ENCODE results near the gene INF2.
"Not testable (repeated sequence)": the region's sequence is repeated elsewhere in the genome, so short reads cannot be mapped to it uniquely, and the experiment has no call there.

The INF2 gene

GRCh38 chr14:104657563-104658324 lies 31.7 kb upstream of the INF2 start:
- no peak for DNase-seq

- DNase-seq = no peak
Measured at GRCh38 chr14:104658325-104658712, 31.1 kb upstream of the INF2 start.

- no peak for DNase-seq
Measured at GRCh38 chr14:104659146-104659545, 30.3 kb upstream of the INF2 start.

DNA sequence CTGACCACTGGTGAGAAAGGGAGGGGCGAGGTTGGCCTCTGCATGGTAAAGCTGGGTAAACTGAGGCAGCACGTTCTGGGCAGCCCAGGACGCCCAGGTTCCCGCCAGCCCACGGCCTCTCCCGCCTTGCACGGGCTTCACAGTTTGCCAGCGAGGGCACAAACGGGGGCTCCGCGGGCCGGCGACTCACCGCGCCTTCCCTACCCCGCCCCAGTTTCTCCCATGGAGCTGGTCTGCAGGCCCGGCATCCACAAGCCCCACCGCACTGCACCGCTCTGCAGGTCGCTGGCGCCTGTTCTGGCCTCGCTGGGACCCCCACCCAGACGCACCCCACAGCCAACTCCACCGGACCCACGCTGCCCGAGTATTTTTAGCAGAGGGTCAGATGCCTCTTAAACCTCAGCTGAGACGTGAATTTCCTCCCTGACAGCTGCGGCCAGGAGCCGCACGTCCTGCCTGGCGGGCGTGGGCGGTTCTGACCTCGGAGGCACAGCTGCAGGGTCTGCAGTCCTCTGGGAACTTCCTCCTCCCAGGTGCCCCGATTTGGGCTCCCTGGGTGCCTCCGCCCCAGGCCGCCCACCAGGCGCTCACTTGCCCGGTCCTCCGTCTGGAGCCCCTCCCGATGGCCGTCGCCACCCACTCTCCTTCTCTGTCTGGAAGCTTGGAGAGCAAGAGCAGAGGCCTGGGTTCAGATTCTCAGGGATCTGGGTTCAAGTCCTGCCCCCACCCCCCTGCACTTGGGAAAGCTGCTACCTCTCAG lies 29.5 kb upstream of the INF2 start:
- no peak for DNase-seq

- no peak for DNase-seq
Measured at GRCh38 chr14:104660597-104660996, 28.8 kb upstream of the INF2 start.

GRCh38 chr14:104661086-104661485 lies 28.3 kb upstream of the INF2 start:
- DNase-seq = no peak

DNA sequence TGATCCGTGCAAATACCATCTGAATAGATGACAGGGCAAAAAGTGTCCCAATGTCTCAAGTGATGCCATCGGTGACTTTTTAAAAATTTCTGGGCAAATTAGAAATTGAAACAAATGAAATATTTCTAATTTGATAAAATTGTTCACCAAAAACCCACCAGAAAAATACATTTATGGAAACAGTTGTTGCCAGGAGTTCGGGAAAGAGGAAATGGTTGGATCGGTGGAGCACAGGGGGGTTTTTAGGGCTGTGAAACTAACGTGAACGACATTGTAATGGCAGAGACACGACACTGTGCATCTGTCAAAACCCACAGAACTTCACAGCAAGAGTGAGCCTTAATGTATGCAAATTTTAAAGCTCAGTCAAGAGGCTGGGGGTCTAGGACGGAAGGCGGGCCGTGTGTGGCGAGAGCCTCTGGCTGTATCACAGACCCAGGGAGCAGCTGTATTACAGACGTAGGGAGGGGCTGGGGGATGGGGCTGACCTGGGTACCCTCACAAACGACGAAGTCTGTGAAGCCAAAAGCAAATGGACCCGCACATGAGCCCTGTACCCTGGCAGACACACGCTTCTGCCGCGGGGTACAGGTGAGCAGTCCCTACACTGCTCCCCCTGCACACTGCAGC lies 27.8 kb upstream of the INF2 start:
- DNase-seq = not testable (repeated sequence)

DNA sequence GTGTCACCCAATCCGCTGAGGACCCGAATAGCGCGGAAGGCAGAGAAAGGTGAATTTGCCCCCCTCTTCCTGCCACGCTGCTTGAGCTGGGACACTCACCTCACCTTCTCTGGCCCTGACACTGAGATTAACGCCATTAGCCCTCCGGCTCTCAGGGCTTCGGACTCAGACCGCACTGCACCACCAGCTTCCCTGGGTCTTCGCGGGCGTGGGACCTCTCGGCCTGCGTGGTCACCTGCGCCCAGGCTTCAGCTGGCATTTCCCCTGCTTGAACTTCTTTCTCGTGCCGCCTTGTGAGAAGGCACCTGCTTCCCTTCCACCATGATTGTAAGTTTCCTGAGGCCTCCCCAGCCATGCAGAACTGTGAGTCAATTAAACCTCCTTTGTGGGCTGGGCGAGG lies 26.9 kb upstream of the INF2 start:
- not testable (repeated sequence) for DNase-seq

- no peak for DNase-seq
Measured at GRCh38 chr14:104664107-104664506, 25.3 kb upstream of the INF2 start.

DNA sequence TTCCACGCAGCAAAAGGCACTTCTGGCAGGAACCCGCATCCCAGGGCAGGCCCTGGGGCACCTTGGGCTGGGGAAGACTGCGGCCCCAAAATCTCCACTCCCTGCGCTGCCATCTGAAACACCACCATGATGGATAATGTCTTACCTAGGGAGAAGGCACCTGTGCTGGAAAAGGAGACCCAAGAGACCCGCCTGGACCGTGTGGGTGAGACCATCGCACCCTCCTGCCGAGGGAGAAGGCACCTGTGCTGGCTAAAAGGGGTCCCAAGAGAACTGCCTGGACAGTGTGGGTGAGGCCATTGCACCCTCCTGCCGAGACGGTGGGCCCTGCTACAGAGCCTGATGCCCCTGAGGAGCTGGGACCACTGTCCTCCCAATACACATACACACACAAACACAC lies 24.8 kb upstream of the INF2 start:
- no peak for DNase-seq

DNA sequence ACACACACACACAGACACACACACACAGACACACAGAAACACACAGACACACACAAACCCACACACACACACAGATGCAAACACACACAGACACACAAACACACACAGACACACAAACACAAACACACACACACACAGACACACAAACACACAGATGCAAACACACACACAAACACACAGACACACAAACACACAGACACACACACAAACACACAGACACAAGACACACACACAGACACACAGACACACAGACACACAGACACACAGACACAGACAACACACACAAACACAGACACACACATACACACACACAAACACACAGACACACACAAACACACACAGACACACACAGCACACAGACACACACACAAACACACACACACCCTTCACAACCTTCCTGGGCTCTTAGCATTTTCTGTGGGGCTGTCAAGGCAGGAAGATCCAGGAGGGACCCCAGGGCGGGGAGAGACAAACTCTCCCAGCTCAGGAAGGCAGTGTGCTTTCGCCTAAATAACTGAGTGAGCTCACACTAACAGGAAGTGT lies 24.2 kb upstream of the INF2 start:
- no peak for DNase-seq

DNA sequence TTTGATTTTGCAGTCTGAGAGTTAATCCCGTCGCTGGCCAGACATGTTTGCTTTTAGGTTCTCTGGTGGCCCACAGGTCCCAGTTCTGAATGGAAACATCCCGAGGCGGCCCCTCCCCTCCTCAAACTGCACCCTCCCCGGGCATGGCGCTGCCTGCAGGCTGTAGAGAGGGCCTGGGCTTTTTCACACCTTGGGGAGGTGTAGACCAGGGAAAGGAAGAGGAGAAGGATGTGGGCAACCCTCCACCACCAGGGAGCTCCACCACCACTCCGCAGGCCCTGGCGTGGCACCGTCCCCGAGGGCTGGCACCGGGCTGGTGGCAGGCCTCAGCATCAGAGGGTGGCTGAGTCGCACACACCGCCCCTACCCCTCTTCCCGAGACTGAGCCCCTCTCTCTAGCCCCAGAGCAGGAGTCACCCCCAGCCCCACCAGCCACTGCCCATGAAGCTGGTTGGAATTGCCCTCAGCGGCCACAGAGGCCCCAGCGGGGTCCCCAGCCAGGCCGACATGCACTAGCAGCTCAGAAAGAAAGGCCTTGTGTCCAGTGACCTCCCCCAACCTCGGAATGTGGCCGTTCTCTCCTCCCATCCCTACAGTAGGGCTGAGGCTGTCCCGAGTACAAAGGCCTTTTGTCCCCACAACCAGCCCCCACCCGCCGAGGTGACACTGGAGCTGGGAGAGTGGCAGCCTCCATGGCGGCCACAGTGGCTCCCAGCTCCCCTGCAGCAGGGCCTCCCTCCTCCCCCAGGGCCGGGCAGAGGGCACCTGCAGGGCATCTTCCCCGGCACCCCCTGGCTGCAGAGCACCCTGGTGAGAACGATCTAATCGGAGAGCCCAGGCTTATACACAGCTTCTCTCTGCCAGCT lies 23.5 kb upstream of the INF2 start:
- no peak for DNase-seq

GRCh38 chr14:104666523-104666895 lies 22.9 kb upstream of the INF2 start:
- not testable (repeated sequence) for DNase-seq

- no peak for DNase-seq
Measured at GRCh38 chr14:104666981-104667380, 22.4 kb upstream of the INF2 start.

DNA sequence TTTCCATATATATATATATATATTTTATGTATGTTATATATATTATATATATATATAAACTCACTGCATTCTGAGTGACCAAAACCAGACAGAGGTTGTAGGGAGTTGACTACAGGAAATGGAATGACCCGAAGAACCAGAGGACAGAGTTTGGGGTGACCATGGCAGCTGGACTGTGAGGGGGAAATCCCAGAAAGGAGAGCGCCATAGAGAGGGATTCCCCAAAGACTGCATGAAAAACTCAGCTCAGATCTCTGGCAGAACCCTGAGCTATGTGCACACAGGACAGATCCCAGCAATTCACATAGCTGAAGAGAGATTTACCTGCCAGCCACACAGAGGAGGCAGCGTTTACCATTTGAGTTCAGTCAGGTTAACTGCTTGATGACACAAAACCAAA lies 19.7 kb upstream of the INF2 start:
- DNase-seq = no peak

- DNase-seq = not testable (repeated sequence)
Measured at GRCh38 chr14:104671330-104671977, 18.0 kb upstream of the INF2 start.

GRCh38 chr14:104672119-104672518 lies 17.3 kb upstream of the INF2 start:
- not testable (repeated sequence) for DNase-seq

- no peak for DNase-seq
Measured at GRCh38 chr14:104673481-104673880, 15.9 kb upstream of the INF2 start.

DNA sequence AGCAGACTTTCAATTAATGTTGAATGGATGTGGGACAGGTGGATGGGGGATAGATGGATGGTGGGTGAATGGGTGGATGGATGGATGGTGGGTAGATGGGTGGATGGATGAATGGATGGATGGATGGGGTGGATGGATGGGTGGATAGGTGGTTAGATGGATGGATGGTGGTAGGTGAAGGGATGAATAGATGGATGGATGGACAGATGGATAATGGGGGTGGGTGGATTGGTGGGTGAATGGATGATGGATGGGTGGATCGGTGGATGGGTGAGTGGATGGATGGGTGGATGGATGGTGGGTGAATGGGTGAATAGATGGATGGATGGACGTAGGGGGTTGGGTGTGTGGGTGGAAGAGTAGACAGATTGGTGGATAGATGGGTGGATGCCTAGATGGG lies 14.0 kb upstream of the INF2 start:
- no peak for DNase-seq

DNA sequence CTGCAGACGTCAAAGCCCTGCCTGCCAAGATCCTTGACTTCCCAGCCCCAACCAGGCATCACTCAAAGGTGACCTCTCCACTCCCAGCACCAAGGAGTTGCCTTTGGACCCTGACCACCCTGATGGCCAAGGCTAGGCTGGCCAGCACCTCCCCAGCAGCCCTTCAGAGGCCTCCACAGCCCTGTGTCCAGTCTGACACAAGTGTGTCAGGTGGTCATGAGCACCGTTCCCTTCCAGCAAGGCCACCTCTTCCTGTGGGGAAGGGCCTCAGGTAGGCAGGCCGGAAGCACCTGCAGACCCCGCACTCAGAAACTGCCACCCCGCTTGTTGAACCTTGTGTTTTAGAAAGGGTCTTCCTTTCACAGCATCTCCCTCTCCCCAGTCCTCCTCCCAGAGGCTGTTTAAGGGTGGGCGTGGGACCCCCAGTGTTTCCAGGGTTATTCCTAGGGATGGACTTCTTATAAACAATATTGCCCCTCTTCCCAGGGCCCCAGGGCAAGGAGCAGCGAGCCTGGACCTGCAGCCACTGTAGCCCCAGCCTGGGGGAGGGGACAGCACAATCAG lies 13.2 kb upstream of the INF2 start:
- no peak for DNase-seq

GRCh38 chr14:104676694-104677511 lies 12.5 kb upstream of the INF2 start:
- no peak for DNase-seq

Data from COR-L47 (cell line).